ENCODE results near the gene ACOT6. TPM values are rescaled to one million over a fixed set of nuclear protein-coding genes. Genes with fewer than 3 reads are reported as not detected.
"Not testable (repeated sequence)": the region's sequence is repeated elsewhere in the genome, so short reads cannot be mapped to it uniquely, and the experiment has no call there.

Gene ACOT6
- total RNA-seq, 1 experiment from 2014 or later = not detected

- no peak for DNase-seq (ENCODE audit: low read depth)
Measured at GRCh38 chr14:73594491-73594890, 17.8 kb upstream of the ACOT6 start.

- DNase-seq (ENCODE audit: low read depth) = no peak
Measured at GRCh38 chr14:73599499-73599898, 12.8 kb upstream of the ACOT6 start.

DNA sequence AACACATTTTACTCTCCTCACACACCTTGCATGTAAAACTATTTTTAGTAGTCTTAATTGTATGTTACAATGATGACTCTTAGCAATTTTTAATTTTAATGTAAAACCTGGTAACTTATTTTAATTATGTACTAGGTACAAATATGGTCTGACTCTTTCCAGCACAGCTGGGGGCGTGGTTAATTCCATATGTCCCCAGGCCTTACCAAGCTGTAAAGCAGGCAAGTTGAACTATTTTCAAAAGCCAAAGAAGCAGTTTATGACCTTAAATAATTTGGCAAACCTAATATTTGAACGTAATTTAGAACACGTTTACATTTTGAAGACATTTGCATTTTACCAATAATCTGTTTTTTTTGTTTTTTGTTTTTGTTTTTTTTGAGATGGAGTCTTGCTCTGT lies 9.3 kb upstream of the ACOT6 start:
- DNase-seq (ENCODE audit: low read depth) = no peak

- no peak for DNase-seq (ENCODE audit: low read depth)
Measured at GRCh38 chr14:73606271-73606670, 6.0 kb upstream of the ACOT6 start.

GRCh38 chr14:73607241-73607640 lies 5.1 kb upstream of the ACOT6 start:
- DNase-seq (ENCODE audit: low read depth) = no peak

- DNase-seq (ENCODE audit: low read depth) = peak; percentile 13
Measured at GRCh38 chr14:73610687-73611086, 1.6 kb upstream of the ACOT6 start.

DNA sequence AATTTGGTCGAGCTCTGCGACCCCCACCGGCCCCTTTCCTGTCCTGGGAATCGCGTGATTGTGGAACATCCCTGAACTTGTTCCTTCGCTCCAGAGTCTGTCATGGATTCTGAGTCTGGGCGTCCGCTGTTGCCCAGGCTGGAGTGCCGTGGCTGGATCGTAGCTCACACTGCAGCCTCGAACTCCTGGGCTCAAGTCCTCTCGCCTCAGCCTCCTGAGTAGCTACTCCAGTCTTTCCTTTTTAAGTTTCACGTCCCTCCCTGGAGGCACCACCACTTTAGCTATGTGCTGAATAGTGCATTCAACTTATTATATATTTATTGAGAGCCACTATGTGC lies 698 bp downstream of the ACOT6 start:
- no peak for DNase-seq (ENCODE audit: low read depth)

DNA sequence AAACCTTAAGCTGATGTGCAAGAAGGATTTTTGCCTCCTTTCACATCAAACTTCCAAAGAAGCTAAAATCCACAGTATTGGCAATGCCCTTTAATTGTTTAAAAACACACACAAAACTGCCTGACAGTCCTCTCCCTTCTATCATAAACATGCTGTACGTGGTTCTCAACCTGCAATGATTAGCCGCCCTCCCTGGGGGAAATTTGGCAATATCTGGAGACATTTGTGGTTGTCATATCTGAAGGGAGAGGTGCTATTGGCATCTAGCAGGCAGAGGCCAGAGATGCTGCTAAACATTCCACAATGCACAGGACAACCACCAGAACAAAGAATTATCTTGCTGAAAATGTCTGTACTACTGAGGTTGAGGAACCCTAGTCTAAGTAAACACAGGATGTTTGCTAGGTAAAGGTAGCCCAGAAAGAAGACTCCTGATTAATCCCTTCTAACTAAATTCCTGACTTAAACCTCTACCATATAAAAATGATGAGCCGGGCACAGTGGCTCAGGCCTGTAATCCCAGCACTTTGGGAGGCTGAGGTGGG lies 1.2 kb downstream of the ACOT6 start:
- DNase-seq (ENCODE audit: low read depth) = no peak

- no peak for DNase-seq (ENCODE audit: low read depth)
Measured at GRCh38 chr14:73616831-73617230, 4.5 kb downstream of the ACOT6 start.

DNA sequence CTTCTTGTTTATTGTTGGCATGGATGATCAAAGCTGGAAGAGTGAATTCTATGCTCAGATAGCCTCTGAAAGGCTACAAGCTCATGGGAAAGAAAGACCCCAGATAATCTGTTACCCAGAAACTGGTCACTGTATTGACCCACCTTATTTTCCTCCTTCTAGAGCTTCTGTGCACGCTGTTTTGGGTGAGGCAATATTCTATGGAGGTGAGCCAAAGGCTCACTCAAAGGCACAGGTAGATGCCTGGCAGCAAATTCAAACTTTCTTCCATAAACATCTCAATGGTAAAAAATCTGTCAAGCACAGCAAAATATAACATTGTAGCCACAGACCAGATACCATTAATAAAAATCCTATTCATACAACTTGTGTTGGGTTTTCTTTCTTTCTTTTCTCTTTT lies 7.2 kb downstream of the ACOT6 start:
- DNase-seq (ENCODE audit: low read depth) = no peak

DNA sequence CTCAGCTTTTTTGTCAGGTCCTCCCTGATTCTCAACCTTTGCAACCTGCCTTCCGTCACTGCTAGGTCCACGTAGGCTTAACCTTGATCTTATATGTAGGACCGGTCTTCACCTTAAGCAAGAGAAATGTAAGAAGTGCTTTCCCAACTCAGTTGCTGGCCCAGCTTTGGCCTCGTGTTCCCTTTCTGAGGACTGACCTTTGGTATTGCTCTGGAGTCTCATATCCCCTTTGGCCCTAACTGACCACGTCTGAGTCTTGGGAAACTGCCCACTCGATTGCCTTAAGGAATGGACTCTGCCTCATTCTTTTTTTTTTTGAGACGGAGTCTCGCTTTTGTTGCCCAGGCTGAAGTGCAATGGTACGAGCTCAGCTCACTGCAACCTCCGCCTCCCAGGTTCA lies 8.0 kb downstream of the ACOT6 start:
- DNase-seq (ENCODE audit: low read depth) = no peak

- DNase-seq (ENCODE audit: low read depth) = no peak
Measured at GRCh38 chr14:73623504-73624054, 11.3 kb downstream of the ACOT6 start.

- no peak for DNase-seq (ENCODE audit: low read depth)
Measured at GRCh38 chr14:73625706-73626105, 13.4 kb downstream of the ACOT6 start.

DNA sequence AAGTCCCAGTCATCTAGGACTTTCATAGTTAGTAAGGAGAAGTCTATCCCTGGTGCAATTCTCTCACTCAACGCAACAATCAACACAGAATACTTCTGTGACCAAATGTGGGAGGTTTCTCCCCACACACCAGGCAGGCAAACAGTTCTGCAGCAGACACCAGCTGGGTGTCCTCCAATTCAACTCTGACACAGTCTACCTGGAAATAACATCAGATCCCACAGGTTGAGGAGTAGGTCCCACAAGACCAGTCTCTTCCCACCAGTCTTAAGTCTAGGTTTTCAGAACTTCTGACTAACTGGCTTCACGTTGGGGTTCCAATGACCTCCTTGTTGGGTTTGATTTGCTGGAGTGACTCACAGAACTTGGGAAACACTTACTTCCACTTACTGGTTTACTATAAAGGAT lies 14.8 kb downstream of the ACOT6 start:
- peak; percentile 20 for DNase-seq (ENCODE audit: low read depth)

GRCh38 chr14:73630009-73630780 lies 17.9 kb downstream of the ACOT6 start:
- no peak for DNase-seq (ENCODE audit: low read depth)

GRCh38 chr14:73633116-73634010 lies 21.0 kb downstream of the ACOT6 start:
- DNase-seq (ENCODE audit: low read depth) = peak; percentile 55

- no peak for DNase-seq (ENCODE audit: low read depth)
Measured at GRCh38 chr14:73634011-73634833, 21.9 kb downstream of the ACOT6 start.

DNA sequence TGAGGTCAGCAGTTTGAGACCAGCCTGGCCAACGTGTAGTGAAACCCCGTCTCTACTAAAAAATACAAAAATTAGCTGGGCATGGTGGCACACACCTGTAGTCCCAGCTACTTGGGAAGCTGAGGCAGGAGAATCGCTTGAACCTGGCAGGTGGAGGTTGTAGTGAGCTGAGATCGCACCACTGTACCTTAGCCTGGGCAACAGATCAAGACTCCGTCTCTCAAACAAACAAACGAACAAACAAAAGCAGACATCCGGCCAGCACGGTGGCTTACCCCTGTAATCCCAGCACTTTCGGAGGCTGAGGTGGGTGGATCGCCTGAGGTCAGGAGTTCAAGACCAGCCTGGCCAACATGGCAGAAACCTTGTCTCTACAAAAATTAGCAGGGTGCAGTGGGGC lies 24.0 kb downstream of the ACOT6 start:
- DNase-seq (ENCODE audit: low read depth) = not testable (repeated sequence)

- DNase-seq (ENCODE audit: low read depth) = no peak
Measured at GRCh38 chr14:73637830-73638229, 25.5 kb downstream of the ACOT6 start.

- DNase-seq (ENCODE audit: low read depth) = no peak
Measured at GRCh38 chr14:73640796-73641365, 28.6 kb downstream of the ACOT6 start.
